GM12878 (cell line): ENCODE measurements around the gene PRKCD.

Experiments
- CREB1 ChIP-seq: IDR thresholded peaks from 2 replicates; pipeline ENCODE4 v1.6.1; 2012; ENCODE audit warnings: low read depth, mild to moderate bottlenecking, inconsistent platforms
- CREM ChIP-seq: IDR thresholded peaks from 2 replicates; pipeline ENCODE4 v1.6.1; 2014; ENCODE audit warnings: antibody characterized with exemption, low read depth
- CTCF ChIP-seq, 3 experiments: IDR thresholded peaks in 2 of 3; conservative IDR thresholded peaks in 1 of 3; 2 replicates each; pipeline ENCODE4 v1.5.1; 2011; ENCODE audit warnings: low read depth in 3 of 3, low read length in 3 of 3, mild to moderate bottlenecking in 3 of 3, control low read depth in 2 of 3, moderate library complexity in 2 of 3, inconsistent platforms in 1 of 3, mixed read lengths in 1 of 3; ENCODE audit not compliant: control insufficient read depth in 2 of 3, insufficient read depth in 1 of 3; ENCODE audit errors: extremely low read depth in 1 of 3
- ETV6 ChIP-seq, 2 experiments: fragments of 450-650 bp in 1 of 2; IDR thresholded peaks in 1 of 2; conservative IDR thresholded peaks in 1 of 2; 2 replicates each; pipeline ENCODE4 v1.6.1; 2014; ENCODE audit warnings: antibody characterized with exemption in 1 of 2, borderline replicate concordance in 1 of 2, low read depth in 1 of 2, mild to moderate bottlenecking in 1 of 2, moderate library complexity in 1 of 2
- EZH2 ChIP-seq: IDR thresholded peaks from 2 replicates; pipeline ENCODE4 v1.6.1; 2012; ENCODE audit warnings: low read depth, mild to moderate bottlenecking, control low read depth, inconsistent platforms, low read length, borderline replicate concordance; ENCODE audit not compliant: control insufficient read depth
- JUNB ChIP-seq: IDR thresholded peaks from 2 replicates; pipeline ENCODE4 v1.6.1; 2016; ENCODE audit warnings: antibody characterized with exemption, mild to moderate bottlenecking
- MAX ChIP-seq: IDR thresholded peaks from 2 replicates; pipeline ENCODE4 v1.6.1; 2012; ENCODE audit warnings: low read depth, low read length, improper control_type of control experiment
- MEF2B ChIP-seq: fragments of 450-650 bp; IDR thresholded peaks from 2 replicates; pipeline ENCODE4 v1.6.1; 2018; ENCODE audit warnings: mild to moderate bottlenecking, moderate library complexity; ENCODE audit not compliant: partially characterized antibody, poor library complexity, severe bottlenecking
- MXI1 ChIP-seq: fragments of 150-350 bp; IDR thresholded peaks from 2 replicates; pipeline ENCODE4 v1.6.1; 2011; ENCODE audit warnings: low read depth, mild to moderate bottlenecking, inconsistent platforms, low read length, improper control_type of control experiment
- SMC3 ChIP-seq: IDR thresholded peaks from 2 replicates; pipeline ENCODE4 v1.6.1; 2011; ENCODE audit warnings: low read length, improper control_type of control experiment, borderline replicate concordance
- ZNF207 ChIP-seq: fragments of 450-650 bp; IDR thresholded peaks from 2 replicates; pipeline ENCODE4 v1.6.1; 2014; ENCODE audit warnings: antibody characterized with exemption, mild to moderate bottlenecking, borderline replicate concordance

DNA sequence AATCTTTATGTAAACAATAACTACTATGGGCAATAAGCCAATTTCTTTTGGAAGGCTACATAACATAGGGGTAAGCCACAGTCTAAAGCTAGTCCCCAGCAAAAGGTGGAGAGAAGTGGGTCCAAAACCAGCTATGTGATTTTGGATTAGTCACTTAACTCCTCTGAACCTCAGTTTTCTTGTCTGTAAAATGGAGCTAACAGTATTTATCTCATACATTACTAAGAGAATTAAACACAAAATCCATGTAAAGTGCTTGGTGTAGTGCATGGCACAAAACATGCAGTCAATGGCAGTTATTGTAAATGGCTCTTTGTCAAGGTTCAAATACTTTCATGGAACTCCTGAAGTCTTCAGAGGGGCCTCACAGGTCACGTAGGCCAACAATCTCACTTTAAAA is 44.1 kb upstream of the PRKCD start:
- TF ChIP-seq CTCF (IDR thresholded peaks at IDR 0.05 in 2 of 3, conservative IDR thresholded peaks at IDR 0.05 in 1 of 3; ENCODE audit: control insufficient read depth in 2 of 3, extremely low read depth in 1 of 3, insufficient read depth in 1 of 3, low read depth in 3 of 3, low read length in 3 of 3) (no peak), JUNB (no peak), EZH2 (no peak), MEF2B (no peak), MXI1 (no peak), ZNF207 (no peak), CREM (no peak), ETV6 (conservative IDR thresholded peaks at IDR 0.05 in 1 of 2, IDR thresholded peaks at IDR 0.05 in 1 of 2; ENCODE audit: borderline replicate concordance in 1 of 2, low read depth in 1 of 2) (no peak), SMC3 (no peak), MAX (no peak), CREB1 (no peak)
